ENCODE results near the gene SDC1. TPM values are rescaled to one million over a fixed set of nuclear protein-coding genes. Genes with fewer than 3 reads are reported as not detected.

SDC1 gene
- total RNA-seq, 1 donor from 2014 or later: 11.1 TPM

GRCh38 chr2:20212871-20213503 is 11.9 kb downstream of the SDC1 start:
- no peak overlapping the region for H3K27ac Mint-ChIP-seq (ENCODE audit: unreplicated experiment)
- peaks cover 7% of the 10 kb centered on the region for H3K4me1 Mint-ChIP-seq (ENCODE audit: unreplicated experiment)
- no peak overlapping the region for H3K4me3 Mint-ChIP-seq (ENCODE audit: unreplicated experiment)
- no peaks in the 10 kb centered on the region for H3K36me3 Mint-ChIP-seq (ENCODE audit: unreplicated experiment)
- no peak for DNase-seq (ENCODE audit: extremely low spot score, unreplicated experiment)
- no peaks in the 10 kb centered on the region for H3K9me3 Mint-ChIP-seq (ENCODE audit: unreplicated experiment)
- no peak for TF ChIP-seq CTCF (IDR thresholded peaks at IDR 0.05)
- H3K27me3 Mint-ChIP-seq (ENCODE audit: unreplicated experiment): no peaks in the 10 kb centered on the region

GRCh38 chr2:20212459-20212870 is 12.5 kb downstream of the SDC1 start:
- no peak for DNase-seq (ENCODE audit: extremely low spot score, unreplicated experiment)
- no peak overlapping the region for H3K27ac Mint-ChIP-seq (ENCODE audit: unreplicated experiment)
- TF ChIP-seq CTCF (IDR thresholded peaks at IDR 0.05): no peak
- peaks cover 7% of the 10 kb centered on the region for H3K4me1 Mint-ChIP-seq (ENCODE audit: unreplicated experiment)
- no peaks in the 10 kb centered on the region for H3K27me3 Mint-ChIP-seq (ENCODE audit: unreplicated experiment)
- no peaks in the 10 kb centered on the region for H3K9me3 Mint-ChIP-seq (ENCODE audit: unreplicated experiment)
- no peaks in the 10 kb centered on the region for H3K36me3 Mint-ChIP-seq (ENCODE audit: unreplicated experiment)
- H3K4me3 Mint-ChIP-seq (ENCODE audit: unreplicated experiment): no peak overlapping the region

- no peak for DNase-seq (ENCODE audit: extremely low spot score, unreplicated experiment)
- H3K4me1 Mint-ChIP-seq (ENCODE audit: unreplicated experiment): peaks cover 7% of the 10 kb centered on the region
- H3K9me3 Mint-ChIP-seq (ENCODE audit: unreplicated experiment): no peaks in the 10 kb centered on the region
- no peak overlapping the region for H3K4me3 Mint-ChIP-seq (ENCODE audit: unreplicated experiment)
- no peaks in the 10 kb centered on the region for H3K27me3 Mint-ChIP-seq (ENCODE audit: unreplicated experiment)
- H3K36me3 Mint-ChIP-seq (ENCODE audit: unreplicated experiment): no peaks in the 10 kb centered on the region
- no peak overlapping the region for H3K27ac Mint-ChIP-seq (ENCODE audit: unreplicated experiment)
- TF ChIP-seq CTCF (IDR thresholded peaks at IDR 0.05): no peak
Observed at GRCh38 chr2:20211860-20212458, 13.0 kb downstream of the SDC1 start.

- H3K4me1 Mint-ChIP-seq (ENCODE audit: unreplicated experiment): peaks cover 7% of the 10 kb centered on the region
- TF ChIP-seq CTCF (IDR thresholded peaks at IDR 0.05): no peak
- DNase-seq (ENCODE audit: extremely low spot score, unreplicated experiment): no peak
- H3K27me3 Mint-ChIP-seq (ENCODE audit: unreplicated experiment): no peaks in the 10 kb centered on the region
- H3K4me3 Mint-ChIP-seq (ENCODE audit: unreplicated experiment): no peak overlapping the region
- no peaks in the 10 kb centered on the region for H3K36me3 Mint-ChIP-seq (ENCODE audit: unreplicated experiment)
- H3K27ac Mint-ChIP-seq (ENCODE audit: unreplicated experiment): no peak overlapping the region
- no peaks in the 10 kb centered on the region for H3K9me3 Mint-ChIP-seq (ENCODE audit: unreplicated experiment)
Observed at GRCh38 chr2:20211420-20211819, 13.5 kb downstream of the SDC1 start.

GRCh38 chr2:20210462-20210861 is 14.5 kb downstream of the SDC1 start:
- peaks cover 7% of the 10 kb centered on the region for H3K4me1 Mint-ChIP-seq (ENCODE audit: unreplicated experiment)
- no peak for TF ChIP-seq CTCF (IDR thresholded peaks at IDR 0.05)
- no peaks in the 10 kb centered on the region for H3K36me3 Mint-ChIP-seq (ENCODE audit: unreplicated experiment)
- H3K9me3 Mint-ChIP-seq (ENCODE audit: unreplicated experiment): no peaks in the 10 kb centered on the region
- no peak overlapping the region for H3K4me3 Mint-ChIP-seq (ENCODE audit: unreplicated experiment)
- no peaks in the 10 kb centered on the region for H3K27me3 Mint-ChIP-seq (ENCODE audit: unreplicated experiment)
- no peak for DNase-seq (ENCODE audit: extremely low spot score, unreplicated experiment)
- no peak overlapping the region for H3K27ac Mint-ChIP-seq (ENCODE audit: unreplicated experiment)
